Keratinocyte (primary cell): ENCODE measurements around the gene KLHDC4. TPM values are rescaled to one million over a fixed set of nuclear protein-coding genes. Genes with fewer than 3 reads are reported as not detected.

ENCODE experiments used
- DNase-seq: peaks from one replicate; pipeline ENCODE4 v3.0.0-alpha.2; 2011; ENCODE audit warnings: low read depth, missing footprints, low spot score
- FAIRE-seq: peaks from 2 replicates; lab custom pipeline; 2011; peaks lifted over from hg19 to GRCh38; lab: Jason Lieb, UNC
- H2AFZ ChIP-seq: 2 replicates; pipeline ENCODE4 v1.6.0; 2012; ENCODE audit warnings: low read length, control low read depth, inconsistent platforms; ENCODE audit not compliant: control insufficient read depth
- H3K27ac ChIP-seq: 2 replicates; pipeline ENCODE4 v1.5.1; 2011; ENCODE audit warnings: low read length; ENCODE audit not compliant: control insufficient read depth, insufficient read depth
- H3K27me3 ChIP-seq: 3 replicates; pipeline ENCODE4 v1.6.0; 2011; ENCODE audit warnings: low read length; ENCODE audit not compliant: control insufficient read depth, insufficient read depth; ENCODE audit errors: extremely low read depth
- H3K36me3 ChIP-seq, 2 experiments: 2 replicates in 1 of 2; 3 replicates in 1 of 2; pipeline ENCODE4 v1.5.1; 2011; ENCODE audit warnings: low read length in 2 of 2, mild to moderate bottlenecking in 1 of 2; ENCODE audit not compliant: control insufficient read depth in 2 of 2, insufficient read depth in 2 of 2; ENCODE audit errors: extremely low read depth in 1 of 2
- H3K4me1 ChIP-seq: 3 replicates; pipeline ENCODE4 v1.5.1; 2011; ENCODE audit warnings: low read length; ENCODE audit not compliant: control insufficient read depth, insufficient read depth; ENCODE audit errors: extremely low read depth
- H3K4me2 ChIP-seq: 3 replicates; pipeline ENCODE4 v1.6.0; 2011; ENCODE audit warnings: low read depth, low read length; ENCODE audit not compliant: control insufficient read depth, insufficient read depth; ENCODE audit errors: extremely low read depth
- H3K4me3 ChIP-seq, 3 experiments: fragments of 200-600 bp in 1 of 3; sonication (generic) in 1 of 3; 2 replicates in 2 of 3; 3 replicates in 1 of 3; pipeline ENCODE4 v1.5.1; 2011 to 2016; ENCODE audit warnings: low read length in 3 of 3, mild to moderate bottlenecking in 3 of 3, control low read depth in 2 of 3, inconsistent platforms in 1 of 3, low read depth in 1 of 3, mixed read lengths in 1 of 3, mixed run types in 1 of 3, moderate library complexity in 1 of 3; ENCODE audit not compliant: control insufficient read depth in 2 of 3, insufficient read depth in 2 of 3; ENCODE audit errors: extremely low read depth in 1 of 3
- H3K79me2 ChIP-seq: 2 replicates; pipeline ENCODE4 v1.6.0; 2012; ENCODE audit warnings: low read length; ENCODE audit not compliant: control insufficient read depth, insufficient read depth
- H3K9ac ChIP-seq: 3 replicates; pipeline ENCODE4 v1.6.0; 2011; ENCODE audit warnings: low read length; ENCODE audit not compliant: control insufficient read depth, insufficient read depth; ENCODE audit errors: extremely low read depth
- H3K9me1 ChIP-seq: 3 replicates; pipeline ENCODE4 v1.6.0; 2011; ENCODE audit warnings: low read length; ENCODE audit not compliant: control insufficient read depth, insufficient read depth; ENCODE audit errors: extremely low read depth
- H3K9me3 ChIP-seq: 2 replicates; pipeline ENCODE4 v1.5.1; 2012; ENCODE audit warnings: low read depth, low read length; ENCODE audit not compliant: control insufficient read depth
- H4K20me1 ChIP-seq: 3 replicates; pipeline ENCODE4 v1.6.0; 2011; ENCODE audit warnings: low read length; ENCODE audit not compliant: control insufficient read depth, insufficient read depth; ENCODE audit errors: extremely low read depth
- CTCF ChIP-seq, 3 experiments: IDR thresholded peaks in 1 of 3; conservative IDR thresholded peaks in 1 of 3; optimal IDR thresholded peaks in 1 of 3; 2 replicates in 2 of 3; 3 replicates in 1 of 3; pipeline versions ENCODE3 to v1.5.1; 2011; ENCODE audit warnings: low read length in 3 of 3, mild to moderate bottlenecking in 3 of 3, moderate library complexity in 2 of 3, control low read depth in 1 of 3, inconsistent platforms in 1 of 3; ENCODE audit not compliant: insufficient read depth in 2 of 3; ENCODE audit errors: extremely low read depth in 1 of 3
- EZH2 ChIP-seq: IDR thresholded peaks from one replicate; pipeline ENCODE4 v1.6.1; 2012; ENCODE audit warnings: inconsistent platforms, mild to moderate bottlenecking, low read length, moderate library complexity
- dilution Hi-C: fragments of 300-500 bp; cut with MboI; formaldehyde crosslinking; loops from one replicate; pipeline ENCODE4 v1.7.0; 2020; ENCODE audit warnings: low sequenced_read_pairs; ENCODE audit not compliant: extremely low pct_ligation_motif_present
- polyA plus RNA-seq, 5 experiments: library from polyadenylated mRNA; depleted of rRNA in 3 of 5; stranded (reverse) in 3 of 5; stranded (forward) in 1 of 5; unstranded in 1 of 5; fragments of >200 nt; gene quantifications; 1 replicate in 1 of 5; 2 replicates in 3 of 5; 3 replicates in 1 of 5; pipeline versions ENCODE4 v1.2.1 to v1.2.3, GENCODE V29; 2011 to 2012; ENCODE audit warnings: missing spikeins in 2 of 5, low read depth in 1 of 5, low replicate concordance in 1 of 5

The KLHDC4 gene
- polyA plus RNA-seq, 1 donor (not counting 4 experiments of a cell fraction or from before 2014, with no cell fraction given): 13.4 TPM

- Histone ChIP-seq H3K9me3 (no peaks in the 10 kb centered on the region), H3K27ac (no peak overlapping the region), H3K4me1 (no peaks in the 10 kb centered on the region), H3K9me1 (no peaks in the 10 kb centered on the region), H4K20me1 (no peaks in the 10 kb centered on the region), H3K9ac (no peak overlapping the region), H3K36me3 (peaks cover 10% of the 10 kb centered on the region in 2 experiments), H3K27me3 (no peaks in the 10 kb centered on the region), H2AFZ (no peak overlapping the region), H3K4me2 (no peak overlapping the region), H3K4me3 (no peak overlapping the region), H3K79me2 (no peaks in the 10 kb centered on the region)
- TF ChIP-seq EZH2 (no peak), CTCF (optimal IDR thresholded peaks at IDR 0.05 in 1 of 3, IDR thresholded peaks at IDR 0.05 in 1 of 3, conservative IDR thresholded peaks at IDR 0.05 in 1 of 3; ENCODE audit: extremely low read depth in 1 of 3, insufficient read depth in 2 of 3, low read length in 3 of 3) (no peak)
- dilution Hi-C loops: no loop called here
- no peak for FAIRE-seq
- no peak for DNase-seq
Measured at GRCh38 chr16:87698676-87699199, 67.0 kb downstream of the KLHDC4 start.

- H3K4me2 ChIP-seq: no peak overlapping the region
- no peak overlapping the region for H3K4me3 ChIP-seq
- H3K4me1 ChIP-seq: no peaks in the 10 kb centered on the region
- H2AFZ ChIP-seq: no peak overlapping the region
- no peak for TF ChIP-seq EZH2
- TF ChIP-seq CTCF (optimal IDR thresholded peaks at IDR 0.05 in 1 of 3, IDR thresholded peaks at IDR 0.05 in 1 of 3, conservative IDR thresholded peaks at IDR 0.05 in 1 of 3; ENCODE audit: extremely low read depth in 1 of 3, insufficient read depth in 2 of 3, low read length in 3 of 3): no peak
- no peak for DNase-seq
- no peaks in the 10 kb centered on the region for H4K20me1 ChIP-seq
- no peak for FAIRE-seq
- H3K9ac ChIP-seq: no peak overlapping the region
- no peak overlapping the region for H3K27ac ChIP-seq
- H3K9me1 ChIP-seq: no peaks in the 10 kb centered on the region
- no peaks in the 10 kb centered on the region for H3K9me3 ChIP-seq
- no peaks in the 10 kb centered on the region for H3K79me2 ChIP-seq
- dilution Hi-C loops: no loop called here
- H3K36me3 ChIP-seq: peaks cover 9 to 10% of the 10 kb centered on the region in 2 experiments
- no peaks in the 10 kb centered on the region for H3K27me3 ChIP-seq
Measured at GRCh38 chr16:87698241-87698640, 67.5 kb downstream of the KLHDC4 start.
